Bronchial epithelial cell (primary cell): ENCODE data around the gene MRPL17. TPM values are rescaled to one million over a fixed set of nuclear protein-coding genes. Genes with fewer than 3 reads are reported as not detected.
"Not testable (repeated sequence)": the region's sequence is repeated elsewhere in the genome, so short reads cannot be mapped to it uniquely, and the experiment has no call there.

Experiments used
- DNase-seq: peaks from one replicate; pipeline ENCODE4 v3.0.0-alpha.2; 2010; ENCODE audit warnings: low read depth
- FAIRE-seq: peaks from 2 replicates; lab custom pipeline; 2011; peaks lifted over from hg19 to GRCh38; lab: Jason Lieb, UNC
- H3K27me3 ChIP-seq: 2 replicates; pipeline ENCODE4 v1.5.1; 2011; ENCODE audit warnings: low read length; ENCODE audit not compliant: control insufficient read depth, insufficient read depth
- H3K36me3 ChIP-seq: 2 replicates; pipeline ENCODE4 v1.5.1; 2011; ENCODE audit warnings: low read length; ENCODE audit not compliant: control insufficient read depth, insufficient read depth
- H3K4me3 ChIP-seq: 2 replicates; pipeline ENCODE4 v1.5.1; 2011; ENCODE audit warnings: mild to moderate bottlenecking, low read depth, low read length, control low read depth
- total RNA-seq: library from RNA; depleted of rRNA; stranded (reverse); fragments of >200 nt; gene quantifications from 2 replicates; pipeline ENCODE4 v1.2.1, GENCODE V29; 2014
- TF ChIP-seq, protein P1 (sequence below): IDR thresholded peaks from 2 replicates; pipeline ENCODE4 v1.5.1; 2011; ENCODE audit warnings: mild to moderate bottlenecking, moderate library complexity, low read length, control low read depth, inconsistent platforms; ENCODE audit not compliant: insufficient read depth, severe bottlenecking

Gene MRPL17
- total RNA-seq, 1 donor from 2014 or later: 63.7 TPM

DNA sequence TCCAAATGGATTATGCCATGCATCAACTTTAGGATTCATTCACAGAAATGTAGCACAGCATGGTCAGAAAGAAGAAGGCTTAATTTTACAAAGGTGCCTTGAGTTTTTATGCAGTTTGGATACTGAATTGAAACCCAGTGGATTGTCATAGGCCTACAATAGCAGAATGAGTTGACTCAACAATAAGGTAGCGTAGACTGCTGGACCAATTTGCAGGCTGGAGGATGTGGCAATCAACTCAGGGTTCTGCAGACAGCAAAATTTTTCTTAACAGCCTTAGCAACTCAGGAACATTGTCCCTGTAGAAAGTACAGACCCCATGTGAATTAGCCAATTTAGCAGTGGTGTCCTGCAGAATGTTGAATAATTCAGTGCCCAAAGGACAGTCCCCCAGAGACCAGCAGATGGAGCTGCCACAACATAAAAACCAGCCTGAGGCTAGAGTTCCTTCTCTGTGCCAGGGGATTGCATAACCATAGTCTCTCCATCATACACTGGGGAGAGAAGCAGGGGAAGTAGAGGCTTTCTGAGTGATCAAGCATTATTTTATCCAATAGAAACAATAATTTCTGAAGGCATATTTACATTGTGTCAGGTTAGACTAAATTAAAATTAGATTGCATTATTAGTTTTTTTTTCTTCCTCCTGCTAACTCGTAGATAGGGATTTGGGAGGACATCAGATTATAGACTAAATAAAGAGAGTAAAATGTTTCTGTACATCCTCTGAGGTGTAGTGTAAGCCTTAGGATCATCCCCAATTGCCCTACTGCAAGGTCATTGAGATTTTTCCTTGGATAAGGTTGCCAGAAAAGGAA is 20.3 kb upstream of the MRPL17 start:
- FAIRE-seq: no peak
- peak; percentile 74 for DNase-seq
- no peaks in the 10 kb centered on the region for H3K36me3 ChIP-seq
- H3K27me3 ChIP-seq: no peaks in the 10 kb centered on the region
- H3K4me3 ChIP-seq: no peak overlapping the region
- TF ChIP-seq, protein P1, sequence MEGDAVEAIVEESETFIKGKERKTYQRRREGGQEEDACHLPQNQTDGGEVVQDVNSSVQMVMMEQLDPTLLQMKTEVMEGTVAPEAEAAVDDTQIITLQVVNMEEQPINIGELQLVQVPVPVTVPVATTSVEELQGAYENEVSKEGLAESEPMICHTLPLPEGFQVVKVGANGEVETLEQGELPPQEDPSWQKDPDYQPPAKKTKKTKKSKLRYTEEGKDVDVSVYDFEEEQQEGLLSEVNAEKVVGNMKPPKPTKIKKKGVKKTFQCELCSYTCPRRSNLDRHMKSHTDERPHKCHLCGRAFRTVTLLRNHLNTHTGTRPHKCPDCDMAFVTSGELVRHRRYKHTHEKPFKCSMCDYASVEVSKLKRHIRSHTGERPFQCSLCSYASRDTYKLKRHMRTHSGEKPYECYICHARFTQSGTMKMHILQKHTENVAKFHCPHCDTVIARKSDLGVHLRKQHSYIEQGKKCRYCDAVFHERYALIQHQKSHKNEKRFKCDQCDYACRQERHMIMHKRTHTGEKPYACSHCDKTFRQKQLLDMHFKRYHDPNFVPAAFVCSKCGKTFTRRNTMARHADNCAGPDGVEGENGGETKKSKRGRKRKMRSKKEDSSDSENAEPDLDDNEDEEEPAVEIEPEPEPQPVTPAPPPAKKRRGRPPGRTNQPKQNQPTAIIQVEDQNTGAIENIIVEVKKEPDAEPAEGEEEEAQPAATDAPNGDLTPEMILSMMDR: peak; percentile 65

DNA sequence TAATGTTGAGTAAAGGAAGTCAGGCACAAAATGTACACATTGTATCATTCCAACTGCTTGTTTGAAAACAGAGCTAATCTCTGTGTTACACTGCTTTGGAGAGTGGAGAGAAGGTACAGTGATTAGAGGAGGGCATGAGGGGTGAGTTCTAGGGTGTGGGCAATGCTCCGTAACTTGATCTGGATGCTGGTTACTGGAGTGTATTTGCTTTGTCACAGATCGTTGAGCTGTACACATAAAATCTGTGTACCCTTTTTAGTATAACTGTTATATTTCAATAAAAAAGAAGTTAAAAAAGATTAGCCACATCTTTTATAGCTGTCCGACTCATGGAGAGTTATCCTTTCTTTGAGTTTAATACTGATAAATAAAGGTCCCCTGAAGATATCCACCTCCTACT is 18.8 kb upstream of the MRPL17 start:
- H3K27me3 ChIP-seq, H3K36me3 ChIP-seq, H3K4me3 ChIP-seq, DNase-seq, FAIRE-seq: not testable (repeated sequence)

DNA sequence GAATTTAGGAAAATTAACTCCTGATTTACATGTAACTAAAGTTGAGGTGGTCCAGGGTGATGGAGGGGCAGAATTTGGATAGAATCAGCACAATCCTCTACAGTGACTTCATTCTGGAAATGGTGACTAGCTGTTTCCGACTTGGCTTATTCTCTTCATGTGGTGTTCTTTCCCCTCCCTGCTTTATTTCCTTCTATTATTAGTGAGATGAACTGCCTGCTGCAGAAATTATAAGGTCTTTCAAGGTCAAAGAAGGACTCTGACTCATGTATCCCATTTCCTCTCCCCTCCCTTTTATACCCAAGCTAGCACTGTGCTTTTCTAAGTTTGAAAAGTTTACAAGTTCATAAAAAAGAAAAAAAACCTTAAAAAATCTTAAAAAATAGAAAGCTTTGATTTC is 12.2 kb upstream of the MRPL17 start:
- no peak overlapping the region for H3K4me3 ChIP-seq
- TF ChIP-seq, protein P1: no peak
- FAIRE-seq (no peak), DNase-seq (no peak)
- H3K27me3 ChIP-seq: no peaks in the 10 kb centered on the region
- no peaks in the 10 kb centered on the region for H3K36me3 ChIP-seq

DNA sequence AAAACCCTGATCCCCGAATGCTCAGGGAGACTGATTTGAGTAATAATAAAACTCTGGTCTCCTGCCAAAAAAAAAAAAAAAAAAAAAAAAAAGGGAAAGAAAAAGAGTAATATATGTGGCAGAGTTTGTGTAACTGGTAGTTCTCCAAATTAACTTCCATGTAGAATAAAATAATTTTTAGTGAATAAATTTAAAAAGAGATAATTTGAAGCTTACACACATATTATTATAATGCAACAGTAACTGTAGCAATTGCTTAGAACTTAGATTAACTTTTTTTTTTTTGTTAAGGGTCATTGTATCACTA is 11.0 kb upstream of the MRPL17 start:
- Histone ChIP-seq H3K27me3 (no peaks in the 10 kb centered on the region), H3K36me3 (no peaks in the 10 kb centered on the region), H3K4me3 (no peak overlapping the region)
- FAIRE-seq (no peak), DNase-seq (no peak)
- TF ChIP-seq, protein P1: no peak

DNA sequence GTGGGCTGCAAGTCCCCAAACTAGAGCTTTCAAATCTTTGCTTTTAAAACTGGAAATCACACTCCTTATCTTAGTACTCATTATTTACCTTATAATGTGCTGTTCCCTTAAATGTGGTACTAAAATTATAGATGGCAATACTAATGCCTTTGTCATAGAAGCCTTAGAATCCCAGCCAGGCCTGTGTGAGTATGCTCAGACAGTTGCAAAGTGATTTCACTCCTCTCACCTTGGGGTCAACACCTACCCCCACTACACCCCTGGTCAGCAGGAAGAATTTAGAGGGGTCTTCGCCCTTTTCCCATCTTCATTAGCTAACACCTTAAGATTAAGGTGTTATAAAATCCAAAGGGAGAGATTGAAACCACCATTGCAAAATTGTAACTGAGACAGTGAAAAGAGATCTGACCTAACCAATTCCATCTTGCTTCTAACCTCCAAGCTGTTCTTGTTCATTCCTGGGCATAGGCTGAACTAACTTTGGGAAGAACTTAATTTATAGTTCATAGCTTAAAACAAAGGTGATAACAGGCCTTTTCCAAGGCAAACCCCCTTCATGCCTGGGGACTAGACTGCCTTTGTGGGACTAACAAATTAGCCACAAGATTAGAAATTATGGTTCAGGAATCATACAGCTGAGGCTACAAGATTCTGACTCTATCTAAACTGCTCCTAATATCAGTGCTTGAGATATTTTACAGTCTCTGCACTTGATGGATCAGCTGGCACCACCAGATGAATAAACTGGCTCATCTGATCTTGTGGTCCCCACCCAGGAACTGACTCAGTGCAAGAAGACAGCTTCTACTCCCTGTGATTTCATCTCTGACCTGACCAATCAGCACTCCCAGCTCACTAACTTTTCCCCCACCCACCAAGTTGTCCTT is 10.4 kb upstream of the MRPL17 start:
- no peaks in the 10 kb centered on the region for H3K36me3 ChIP-seq
- FAIRE-seq (no peak), DNase-seq (peak; percentile 92)
- no peaks in the 10 kb centered on the region for H3K27me3 ChIP-seq
- H3K4me3 ChIP-seq: no peak overlapping the region
- TF ChIP-seq, protein P1: no peak

DNA sequence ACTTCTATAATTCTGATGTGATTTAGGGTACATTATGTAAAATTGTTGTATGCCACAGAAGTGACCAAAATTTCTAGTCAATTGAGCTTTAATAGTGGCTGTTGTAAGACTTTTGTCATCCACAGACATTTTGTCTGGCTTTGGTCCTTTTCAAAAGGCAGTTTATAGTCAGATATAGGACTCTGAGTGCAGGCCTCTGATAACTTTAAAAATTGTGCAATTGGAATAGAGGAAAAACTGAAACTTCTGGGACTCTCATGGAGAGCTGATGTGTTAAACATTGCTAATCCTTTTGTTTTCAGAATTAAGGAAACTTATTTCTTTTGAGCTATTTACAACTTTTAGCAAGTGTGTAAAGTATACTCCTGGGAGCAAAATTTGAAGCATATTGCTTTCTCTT is 9.0 kb upstream of the MRPL17 start:
- FAIRE-seq (no peak), DNase-seq (no peak)
- Histone ChIP-seq H3K36me3 (no peaks in the 10 kb centered on the region), H3K27me3 (no peaks in the 10 kb centered on the region), H3K4me3 (no peak overlapping the region)
- TF ChIP-seq, protein P1: no peak

DNA sequence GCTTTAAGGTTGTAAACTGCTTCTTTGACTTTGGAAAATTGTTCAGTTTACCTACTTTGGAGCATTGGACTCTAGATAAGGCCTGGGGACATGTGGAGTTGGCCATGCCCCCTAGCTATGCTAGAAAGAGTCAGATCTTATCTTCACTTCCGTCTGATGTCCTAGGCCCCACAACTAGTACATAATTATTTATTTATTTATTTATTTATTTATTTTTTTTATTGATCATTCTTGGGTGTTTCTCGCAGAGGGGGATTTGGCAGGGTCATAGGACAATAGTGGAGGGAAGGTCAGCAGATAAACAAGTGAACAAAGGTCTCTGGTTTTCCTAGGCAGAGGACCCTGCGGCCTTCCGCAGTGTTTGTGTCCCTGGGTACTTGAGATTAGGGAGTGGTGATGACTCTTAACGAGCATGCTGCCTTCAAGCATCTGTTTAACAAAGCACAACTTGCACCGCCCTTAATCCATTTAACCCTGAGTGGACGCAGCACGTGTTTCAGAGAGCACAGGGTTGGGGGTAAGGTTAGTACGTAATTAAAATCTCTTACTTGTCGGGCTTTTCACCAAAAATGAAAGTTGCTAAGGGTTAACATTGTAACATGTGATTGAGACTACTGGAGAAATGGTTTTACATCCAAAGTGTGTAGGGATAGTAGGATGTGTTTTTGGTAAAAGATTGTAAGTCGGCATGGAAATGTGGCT is 7.4 kb upstream of the MRPL17 start:
- not testable (repeated sequence) for FAIRE-seq

More for the DNA sequence above, 7.4 kb upstream of the MRPL17 start:
- H3K27me3 ChIP-seq, H3K4me3 ChIP-seq, DNase-seq, H3K36me3 ChIP-seq: not testable (repeated sequence)
